Dendritic cell treated with granulocyte-macrophage colony-stimulating factor and Interleukin-4, amounts not matched to agents 40 ng/mL and 50 ng/mL, for 4 days (primary cell): Measurements from ENCODE around the gene DHCR24.
"Not testable (repeated sequence)": the region's sequence is repeated elsewhere in the genome, so short reads cannot be mapped to it uniquely, and the experiment has no call there.

Experiments
- H3K27ac Mint-ChIP-seq: one replicate; pipeline ENCODE4 v1.8.0; 2022; ENCODE audit warnings: mild to moderate bottlenecking, mixed read lengths
- H3K27me3 Mint-ChIP-seq: one replicate; pipeline ENCODE4 v1.8.0; 2022; ENCODE audit warnings: mild to moderate bottlenecking, mixed read lengths
- H3K36me3 Mint-ChIP-seq: one replicate; pipeline ENCODE4 v1.8.0; 2022; ENCODE audit warnings: low read depth, mixed read lengths
- H3K4me1 Mint-ChIP-seq: one replicate; pipeline ENCODE4 v1.8.0; 2022; ENCODE audit warnings: low read depth, mixed read lengths
- H3K4me3 Mint-ChIP-seq: one replicate; pipeline ENCODE4 v1.8.0; 2022; ENCODE audit warnings: mild to moderate bottlenecking, moderate library complexity, mixed read lengths
- H3K9me3 Mint-ChIP-seq: one replicate; pipeline ENCODE4 v1.8.0; 2022; ENCODE audit warnings: mixed read lengths
- intact Hi-C: fragments of 100-400 bp; cut with micrococcal nuclease; formaldehyde crosslinking; loops from one replicate; pipeline ENCODE4 v1.15.0; 2022

The DHCR24 gene

GRCh38 chr1:54886724-54887664 lies at the start of gene DHCR24:
DHCR24 (minus strand) TSS chr1:54887195; CDS start chr1:54887119, 76 bp downstream.
- intact Hi-C loops: no loop called here

GRCh38 chr1:54936791-54937190 lies 49.8 kb upstream of the DHCR24 start:
- no peak overlapping the region for H3K27ac Mint-ChIP-seq
- peaks cover 22% of the 10 kb centered on the region for H3K27me3 Mint-ChIP-seq
- H3K9me3 Mint-ChIP-seq: no peaks in the 10 kb centered on the region
- no peaks in the 10 kb centered on the region for H3K4me1 Mint-ChIP-seq
- intact Hi-C loops: no loop called here
- H3K36me3 Mint-ChIP-seq: no peaks in the 10 kb centered on the region
- no peak overlapping the region for H3K4me3 Mint-ChIP-seq

More at GRCh38 chr1:54886724-54887664, at the start of gene DHCR24:
- Mint-ChIP-seq H3K36me3 (peaks cover 35% of the 10 kb centered on the region), H3K27ac (peak within 1 kb of the TSS; percentile 81), H3K4me3 (peak within 1 kb of the TSS; percentile 94), H3K4me1 (peaks cover 55% of the 10 kb centered on the region), H3K9me3 (no peaks in the 10 kb centered on the region), H3K27me3 (peaks cover 27% of the 10 kb centered on the region)

- Mint-ChIP-seq H3K27me3 (peaks cover 18% of the 10 kb centered on the region), H3K4me1 (no peaks in the 10 kb centered on the region)
- intact Hi-C loops: no loop called here
These were observed 47.9 kb upstream of the DHCR24 start for GRCh38 chr1:54934869-54935268.

GRCh38 chr1:54934081-54934480 lies 47.1 kb upstream of the DHCR24 start:
- H3K27ac Mint-ChIP-seq, intact Hi-C loops, H3K36me3 Mint-ChIP-seq, H3K4me1 Mint-ChIP-seq, H3K4me3 Mint-ChIP-seq, H3K9me3 Mint-ChIP-seq: not testable (repeated sequence)
- H3K27me3 Mint-ChIP-seq: peaks cover 18% of the 10 kb centered on the region

More at GRCh38 chr1:54934869-54935268, 47.9 kb upstream of the DHCR24 start:
- Mint-ChIP-seq H3K36me3 (no peaks in the 10 kb centered on the region), H3K4me3 (no peak overlapping the region), H3K27ac (no peak overlapping the region), H3K9me3 (no peaks in the 10 kb centered on the region)

- no peaks in the 10 kb centered on the region for H3K36me3 Mint-ChIP-seq
- H3K9me3 Mint-ChIP-seq: no peaks in the 10 kb centered on the region
These were observed 44.4 kb upstream of the DHCR24 start for GRCh38 chr1:54931275-54931840.

GRCh38 chr1:54929700-54930099 lies 42.7 kb upstream of the DHCR24 start:
- H3K27ac Mint-ChIP-seq: no peak overlapping the region
- H3K4me3 Mint-ChIP-seq: no peak overlapping the region
- no peaks in the 10 kb centered on the region for H3K36me3 Mint-ChIP-seq
- no peaks in the 10 kb centered on the region for H3K9me3 Mint-ChIP-seq
- H3K27me3 Mint-ChIP-seq: peaks cover 7% of the 10 kb centered on the region
- intact Hi-C loops: no loop called here
- H3K4me1 Mint-ChIP-seq: no peaks in the 10 kb centered on the region

More at GRCh38 chr1:54931275-54931840, 44.4 kb upstream of the DHCR24 start:
- Mint-ChIP-seq H3K27me3 (peaks cover 10% of the 10 kb centered on the region), H3K27ac (no peak overlapping the region), H3K4me1 (no peaks in the 10 kb centered on the region), H3K4me3 (no peak overlapping the region)
- intact Hi-C loops: no loop called here

GRCh38 chr1:54928327-54928726 lies 41.3 kb upstream of the DHCR24 start:
- H3K4me3 Mint-ChIP-seq: no peak overlapping the region
- H3K36me3 Mint-ChIP-seq: no peaks in the 10 kb centered on the region
- no peak overlapping the region for H3K27ac Mint-ChIP-seq
- H3K9me3 Mint-ChIP-seq: no peaks in the 10 kb centered on the region
- intact Hi-C loops: no loop called here
- peaks cover 6% of the 10 kb centered on the region for H3K27me3 Mint-ChIP-seq
- H3K4me1 Mint-ChIP-seq: no peaks in the 10 kb centered on the region

GRCh38 chr1:54927472-54928240 lies 40.7 kb upstream of the DHCR24 start:
- no peak overlapping the region for H3K4me3 Mint-ChIP-seq
- H3K9me3 Mint-ChIP-seq: no peaks in the 10 kb centered on the region
- H3K27me3 Mint-ChIP-seq: peaks cover 10% of the 10 kb centered on the region
- H3K4me1 Mint-ChIP-seq: no peaks in the 10 kb centered on the region
- no peak overlapping the region for H3K27ac Mint-ChIP-seq
- intact Hi-C loops: no loop called here
- H3K36me3 Mint-ChIP-seq: no peaks in the 10 kb centered on the region

GRCh38 chr1:54926970-54927369 lies 40.0 kb upstream of the DHCR24 start:
- Mint-ChIP-seq H3K27ac (no peak overlapping the region), H3K36me3 (no peaks in the 10 kb centered on the region), H3K27me3 (peaks cover 11% of the 10 kb centered on the region), H3K4me1 (no peaks in the 10 kb centered on the region), H3K9me3 (no peaks in the 10 kb centered on the region), H3K4me3 (no peak overlapping the region)
- intact Hi-C loops: no loop called here

- no peak overlapping the region for H3K4me3 Mint-ChIP-seq
- H3K4me1 Mint-ChIP-seq: no peaks in the 10 kb centered on the region
- intact Hi-C loops: no loop called here
- peaks cover 18% of the 10 kb centered on the region for H3K27me3 Mint-ChIP-seq
- no peaks in the 10 kb centered on the region for H3K36me3 Mint-ChIP-seq
- H3K9me3 Mint-ChIP-seq: no peaks in the 10 kb centered on the region
- no peak overlapping the region for H3K27ac Mint-ChIP-seq
These were observed 36.0 kb upstream of the DHCR24 start for GRCh38 chr1:54922921-54923421.

- Mint-ChIP-seq H3K27ac (no peak overlapping the region), H3K36me3 (no peaks in the 10 kb centered on the region), H3K9me3 (no peaks in the 10 kb centered on the region), H3K4me3 (no peak overlapping the region), H3K27me3 (peaks cover 18% of the 10 kb centered on the region), H3K4me1 (no peaks in the 10 kb centered on the region)
- intact Hi-C loops: no loop called here
These were observed 35.2 kb upstream of the DHCR24 start for GRCh38 chr1:54922040-54922761.

- Mint-ChIP-seq H3K9me3 (no peaks in the 10 kb centered on the region), H3K4me1 (no peaks in the 10 kb centered on the region), H3K27me3 (peaks cover 14% of the 10 kb centered on the region), H3K36me3 (no peaks in the 10 kb centered on the region), H3K27ac (no peak overlapping the region), H3K4me3 (no peak overlapping the region)
- intact Hi-C loops: no loop called here
These were observed 32.7 kb upstream of the DHCR24 start for GRCh38 chr1:54919367-54920359.
